Prostate gland (tissue), 2 donors: Measurements from ENCODE around the gene TECR. TPM values are rescaled to one million over a fixed set of nuclear protein-coding genes. Genes with fewer than 3 reads are reported as not detected.
"Not testable (repeated sequence)": the region's sequence is repeated elsewhere in the genome, so short reads cannot be mapped to it uniquely, and the experiment has no call there.

Experiments used
- DNase-seq: peaks from one replicate; pipeline ENCODE4 v3.0.0-alpha.2; 2019; ENCODE audit warnings: low spot score
- H3K27ac ChIP-seq, 2 donors: fragments of 200-600 bp; sonication (generic); 2 replicates each; pipeline ENCODE4 v1.5.1; 2017 to 2019
- H3K27me3 ChIP-seq: fragments of 200-600 bp; sonication (generic); replicated peaks from 2 replicates; pipeline ENCODE4 v1.5.1; 2019; ENCODE audit not compliant: insufficient read depth
- H3K36me3 ChIP-seq, 2 donors: fragments of 200-600 bp; sonication (generic); 1 replicate in 1 of 2; 2 replicates in 1 of 2; pipeline versions ENCODE4 v1.5.1 to v1.8.1; 2017 to 2019
- H3K4me1 ChIP-seq: fragments of 200-600 bp; sonication (generic); replicated peaks from 2 replicates; pipeline ENCODE4 v1.5.1; 2019
- H3K4me3 ChIP-seq, 2 donors: fragments of 200-600 bp; sonication (generic); 2 replicates each; pipeline ENCODE4 v1.5.1; 2017 to 2019
- H3K9me3 ChIP-seq: fragments of 200-600 bp; sonication (generic); 2 replicates; pipeline ENCODE4 v1.5.1; 2017
- CTCF ChIP-seq, 4 experiments: fragments of 200-600 bp in 2 of 4; fragments of 450-650 bp in 2 of 4; sonication (generic) in 2 of 4; IDR thresholded peaks; 1 replicate in 3 of 4; 2 replicates in 1 of 4; pipeline ENCODE4 v1.5.1; 2016 to 2019; ENCODE audit warnings: antibody characterized with exemption in 4 of 4, mild to moderate bottlenecking in 2 of 4, moderate library complexity in 2 of 4
- POLR2A ChIP-seq: fragments of 450-650 bp; IDR thresholded peaks from one replicate; pipeline ENCODE4 v1.6.1; 2016; ENCODE audit warnings: antibody characterized with exemption, mild to moderate bottlenecking
- POLR2AphosphoS5 ChIP-seq: sonication (generic); formaldehyde crosslinking; IDR thresholded peaks from one replicate; pipeline ENCODE4 v1.6.1; 2017; ENCODE audit warnings: antibody characterized with exemption
- WGBS: methylation state at CpG from one replicate; pipeline ENCODE4 v1.1.5; 2018; 5-methylcytosine and 5-hydroxymethylcytosine counted together
- intact Hi-C: fragments of 100-400 bp; cut with DNase I; formaldehyde crosslinking; loops from one replicate; pipeline ENCODE4 v1.14.2; 2022
- total RNA-seq, 2 donors: library from RNA; depleted of rRNA; stranded (reverse); fragments of >200 nt; gene quantifications; one replicate each; pipeline ENCODE4 v1.1.0, GENCODE V29; 2016

The TECR gene
- total RNA-seq, 2 donors from 2014 or later = 137 to 154 TPM

GRCh38 chr19:14589433-14589832 lies 60.0 kb downstream of the TECR start:
- intact Hi-C loops, H3K4me1 ChIP-seq, H3K27ac ChIP-seq, H3K27me3 ChIP-seq, DNase-seq, H3K4me3 ChIP-seq, H3K9me3 ChIP-seq, H3K36me3 ChIP-seq: not testable (repeated sequence)
- 66% methylated on average over 3 of the region's 4 CpGs for WGBS

GRCh38 chr19:14595558-14595957 lies 66.2 kb downstream of the TECR start:
- H3K9me3 ChIP-seq = no peaks in the 10 kb centered on the region
- TF ChIP-seq POLR2AphosphoS5 (no peak), CTCF (IDR thresholded peaks at IDR 0.05) (no peak), POLR2A (no peak)
- no peak overlapping the region for H3K4me3 ChIP-seq
- 91% methylated on average over 3 of the region's 3 CpGs for WGBS
- intact Hi-C loops = no loop called here
- H3K27me3 ChIP-seq = no peaks in the 10 kb centered on the region
- no peak for DNase-seq
- H3K27ac ChIP-seq = no peak overlapping the region
- no peaks in the 10 kb centered on the region for H3K36me3 ChIP-seq
- H3K4me1 ChIP-seq = no peaks in the 10 kb centered on the region

GRCh38 chr19:14599548-14600147 lies 70.3 kb downstream of the TECR start:
- H3K27me3 ChIP-seq = no peaks in the 10 kb centered on the region
- no peaks in the 10 kb centered on the region for H3K4me1 ChIP-seq
- no peaks in the 10 kb centered on the region for H3K9me3 ChIP-seq
- H3K27ac ChIP-seq = no peak overlapping the region
- no peaks in the 10 kb centered on the region for H3K36me3 ChIP-seq
- DNase-seq = no peak
- WGBS = 92% methylated on average over 8 of the region's 8 CpGs
- no peak for TF ChIP-seq POLR2A
- no peak for TF ChIP-seq CTCF (IDR thresholded peaks at IDR 0.05)
- no peak for TF ChIP-seq POLR2AphosphoS5
- H3K4me3 ChIP-seq = no peak overlapping the region
- intact Hi-C loops = no loop called here

- 82% methylated on average over 2 of the region's 2 CpGs for WGBS
- DNase-seq = no peak
These were observed 74.6 kb downstream of the TECR start for GRCh38 chr19:14603990-14604387.

GRCh38 chr19:14606627-14607026 lies 77.2 kb downstream of the TECR start:
- intact Hi-C loops = no loop called here
- no peak overlapping the region for H3K4me3 ChIP-seq
- H3K27ac ChIP-seq = no peak overlapping the region
- H3K27me3 ChIP-seq = no peaks in the 10 kb centered on the region
- DNase-seq = no peak
- TF ChIP-seq POLR2AphosphoS5 (no peak), CTCF (IDR thresholded peaks at IDR 0.05) (no peak), POLR2A (no peak)
- 78% methylated on average over 9 of the region's 9 CpGs for WGBS
- H3K4me1 ChIP-seq = no peaks in the 10 kb centered on the region
- no peaks in the 10 kb centered on the region for H3K36me3 ChIP-seq
- no peaks in the 10 kb centered on the region for H3K9me3 ChIP-seq

More at GRCh38 chr19:14603990-14604387, 74.6 kb downstream of the TECR start:
- no peaks in the 10 kb centered on the region for H3K4me1 ChIP-seq
- H3K27ac ChIP-seq = no peak overlapping the region
- H3K4me3 ChIP-seq = no peak overlapping the region
- no peak for TF ChIP-seq POLR2AphosphoS5
- TF ChIP-seq POLR2A = no peak
- no peak for TF ChIP-seq CTCF (IDR thresholded peaks at IDR 0.05)
- H3K36me3 ChIP-seq = no peaks in the 10 kb centered on the region
- intact Hi-C loops = no loop called here
- H3K9me3 ChIP-seq = no peaks in the 10 kb centered on the region
- H3K27me3 ChIP-seq = no peaks in the 10 kb centered on the region
